ENCODE data around the gene MAPK12.

Gene MAPK12

DNA sequence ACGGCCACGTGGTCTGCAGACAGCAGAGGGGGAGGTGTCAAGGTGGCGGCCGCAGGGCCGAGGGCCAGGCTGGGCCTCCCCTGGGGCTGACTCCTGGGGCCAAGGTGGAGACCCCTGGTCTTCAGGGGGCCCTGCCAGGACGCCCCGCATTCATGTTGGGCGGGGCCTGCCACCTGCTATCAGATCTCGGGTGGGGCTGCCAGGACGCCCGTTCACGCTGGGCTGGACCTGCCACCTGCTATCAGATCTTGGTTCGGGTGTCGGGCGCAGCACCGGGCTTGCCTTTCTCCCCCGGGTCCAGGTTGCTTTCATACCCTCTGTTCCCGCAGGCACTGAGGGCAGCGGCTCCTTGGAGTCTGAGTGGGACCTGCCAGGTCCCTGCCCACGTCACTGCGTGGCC lies 24.8 kb upstream of the MAPK12 start:
- TF ChIP-seq, protein P1, sequence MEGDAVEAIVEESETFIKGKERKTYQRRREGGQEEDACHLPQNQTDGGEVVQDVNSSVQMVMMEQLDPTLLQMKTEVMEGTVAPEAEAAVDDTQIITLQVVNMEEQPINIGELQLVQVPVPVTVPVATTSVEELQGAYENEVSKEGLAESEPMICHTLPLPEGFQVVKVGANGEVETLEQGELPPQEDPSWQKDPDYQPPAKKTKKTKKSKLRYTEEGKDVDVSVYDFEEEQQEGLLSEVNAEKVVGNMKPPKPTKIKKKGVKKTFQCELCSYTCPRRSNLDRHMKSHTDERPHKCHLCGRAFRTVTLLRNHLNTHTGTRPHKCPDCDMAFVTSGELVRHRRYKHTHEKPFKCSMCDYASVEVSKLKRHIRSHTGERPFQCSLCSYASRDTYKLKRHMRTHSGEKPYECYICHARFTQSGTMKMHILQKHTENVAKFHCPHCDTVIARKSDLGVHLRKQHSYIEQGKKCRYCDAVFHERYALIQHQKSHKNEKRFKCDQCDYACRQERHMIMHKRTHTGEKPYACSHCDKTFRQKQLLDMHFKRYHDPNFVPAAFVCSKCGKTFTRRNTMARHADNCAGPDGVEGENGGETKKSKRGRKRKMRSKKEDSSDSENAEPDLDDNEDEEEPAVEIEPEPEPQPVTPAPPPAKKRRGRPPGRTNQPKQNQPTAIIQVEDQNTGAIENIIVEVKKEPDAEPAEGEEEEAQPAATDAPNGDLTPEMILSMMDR (IDR thresholded peaks at IDR 0.05; ENCODE audit: low read depth, low read length, missing control alignments), result no peak
- H3K4me3 ChIP-seq (ENCODE audit: low read depth, low read length), result no peak overlapping the region
- DNase-seq (ENCODE audit: low read depth), result no peak

DNA sequence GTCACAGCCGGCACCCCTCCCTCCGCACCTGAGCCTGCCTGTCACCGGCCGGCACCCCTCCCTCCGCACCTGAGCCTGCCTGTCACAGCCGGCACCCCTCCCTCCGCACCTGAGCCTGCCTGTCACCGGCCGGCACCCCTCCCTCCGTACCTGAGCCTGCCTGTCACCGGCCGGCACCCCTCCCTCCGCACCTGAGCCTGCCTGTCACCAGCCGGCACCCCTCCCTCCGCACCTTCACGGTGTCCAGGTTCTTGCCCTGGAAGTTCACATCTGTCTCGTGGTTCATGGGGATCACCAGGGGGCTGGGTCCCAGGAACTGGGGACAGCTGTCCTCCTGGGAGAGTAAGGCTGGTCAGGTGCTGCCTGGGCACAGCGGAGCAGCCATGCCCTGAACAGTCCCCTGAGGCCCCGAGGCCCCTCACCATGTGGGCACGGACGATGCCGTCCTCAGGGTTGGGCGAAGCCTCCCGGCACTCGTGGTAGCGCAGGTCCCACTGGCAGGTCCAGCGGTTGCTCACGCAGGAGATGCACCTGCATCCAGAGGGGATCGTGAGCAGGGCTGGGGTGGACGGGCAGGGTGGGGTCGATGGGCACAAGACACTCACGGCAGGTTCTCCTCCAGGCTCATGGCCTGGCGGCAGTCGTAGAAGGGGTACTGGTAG lies 24.2 kb upstream of the MAPK12 start:
- no peak for DNase-seq (ENCODE audit: low read depth)
- TF ChIP-seq, protein P1 (IDR thresholded peaks at IDR 0.05; ENCODE audit: low read depth, low read length, missing control alignments), result no peak
- no peak overlapping the region for H3K4me3 ChIP-seq (ENCODE audit: low read depth, low read length)

DNA sequence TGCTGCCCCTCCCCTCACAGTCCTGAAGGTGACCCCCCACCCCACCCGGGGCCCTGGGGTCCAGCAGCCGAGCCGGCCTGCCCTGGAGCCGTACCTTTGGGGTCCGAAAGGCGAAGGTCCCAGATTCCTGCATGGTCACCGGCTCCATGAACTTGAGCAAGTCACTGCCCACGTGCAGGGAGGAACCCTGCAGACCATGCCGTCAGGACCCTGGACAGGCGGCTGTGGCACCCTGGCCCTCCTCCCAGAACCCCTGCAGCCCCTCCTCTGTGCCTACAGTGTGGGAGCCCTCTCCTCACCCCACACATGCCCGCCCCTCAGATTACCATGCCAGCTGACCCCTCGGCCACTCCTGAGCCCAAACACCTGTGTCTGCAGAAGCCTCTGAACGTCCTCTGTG lies 23.0 kb upstream of the MAPK12 start:
- no peak overlapping the region for H3K4me3 ChIP-seq (ENCODE audit: low read depth, low read length)
- TF ChIP-seq, protein P1 (IDR thresholded peaks at IDR 0.05; ENCODE audit: low read depth, low read length, missing control alignments), result no peak
- DNase-seq (ENCODE audit: low read depth), result no peak

DNA sequence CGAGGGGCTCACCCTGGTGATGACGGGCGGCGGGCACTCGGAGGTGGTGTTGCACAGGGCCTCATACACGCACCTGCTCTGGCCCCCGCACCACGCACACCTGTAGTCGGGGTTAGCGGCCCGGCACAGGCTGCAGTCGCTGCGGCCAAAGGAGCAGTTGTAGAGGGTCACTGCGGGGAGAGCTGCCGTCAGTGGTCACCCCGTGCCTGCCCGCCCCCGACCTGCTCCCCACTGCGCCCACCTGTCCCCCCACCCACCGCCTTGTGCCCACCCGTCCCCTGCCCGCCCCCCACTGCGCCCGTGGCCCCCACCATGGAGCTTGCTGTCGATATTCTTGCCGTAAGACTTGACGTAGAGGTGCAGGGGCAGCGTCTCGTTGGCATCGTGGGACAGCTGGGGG lies 22.3 kb upstream of the MAPK12 start:
- H3K4me3 ChIP-seq (ENCODE audit: low read depth, low read length), result no peak overlapping the region
- TF ChIP-seq, protein P1 (IDR thresholded peaks at IDR 0.05; ENCODE audit: low read depth, low read length, missing control alignments), result no peak
- DNase-seq (ENCODE audit: low read depth), result no peak

DNA sequence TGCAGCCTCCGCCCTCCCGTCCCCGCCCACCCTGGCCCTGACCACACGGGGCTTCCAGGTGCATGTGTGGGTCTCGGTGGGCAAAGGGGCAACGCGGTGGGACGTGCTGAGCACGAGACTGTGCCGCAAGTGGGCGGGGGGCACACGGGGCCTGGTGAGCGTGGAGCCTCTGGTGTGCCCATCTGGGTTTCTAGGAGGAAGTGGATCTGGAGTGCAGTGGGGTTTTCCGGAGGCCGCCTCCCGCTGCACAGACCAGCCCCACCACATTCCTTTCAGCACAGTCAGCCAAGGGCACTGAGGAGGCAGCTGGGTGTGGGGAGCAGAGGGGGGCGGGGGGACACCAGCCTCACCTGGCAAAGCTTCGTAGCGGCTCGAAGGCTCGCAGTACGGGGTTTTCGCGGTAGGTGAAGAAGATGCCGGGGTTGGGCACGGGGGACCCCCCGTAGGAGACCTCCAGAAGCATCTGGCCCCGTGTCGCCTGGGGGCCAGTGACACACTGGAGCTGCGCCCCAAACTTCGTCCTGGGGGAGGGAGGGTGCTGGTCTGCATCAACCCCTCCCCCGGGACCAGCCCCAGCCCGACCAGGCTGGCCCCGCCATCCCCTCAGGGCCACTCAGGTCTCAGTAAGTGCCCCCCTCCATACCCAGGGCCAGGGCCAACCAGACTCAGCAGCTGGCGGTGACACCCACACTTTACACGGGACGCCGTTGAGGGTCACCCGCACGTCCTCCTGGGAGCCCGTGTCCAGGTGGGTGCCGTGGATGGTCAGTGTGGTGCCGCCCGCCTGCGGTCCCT lies 21.1 kb upstream of the MAPK12 start:
- TF ChIP-seq, protein P1 (IDR thresholded peaks at IDR 0.05; ENCODE audit: low read depth, low read length, missing control alignments), result no peak
- no peak overlapping the region for H3K4me3 ChIP-seq (ENCODE audit: low read depth, low read length)
- no peak for DNase-seq (ENCODE audit: low read depth)

DNA sequence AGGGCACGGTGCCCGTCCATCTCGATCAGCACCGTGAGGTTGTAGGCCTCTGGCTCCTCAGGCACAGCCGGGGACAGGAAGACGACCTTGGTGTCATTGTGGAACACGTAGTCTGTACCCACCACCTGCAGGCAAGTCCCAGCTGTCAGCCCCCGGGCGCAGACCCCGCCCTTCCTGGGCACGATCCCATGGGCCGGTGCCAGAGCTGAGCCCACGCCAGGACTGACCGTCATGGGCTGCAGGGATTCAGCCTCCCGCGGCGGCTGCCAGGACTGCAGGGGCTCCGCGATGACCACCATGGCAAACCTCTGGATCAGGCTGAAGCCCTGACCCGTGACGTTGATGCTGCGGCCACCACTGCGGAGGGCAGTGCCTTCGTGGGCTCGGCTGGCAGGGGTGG lies 20.5 kb upstream of the MAPK12 start:
- no peak for DNase-seq (ENCODE audit: low read depth)
- no peak overlapping the region for H3K4me3 ChIP-seq (ENCODE audit: low read depth, low read length)
- TF ChIP-seq, protein P1 (IDR thresholded peaks at IDR 0.05; ENCODE audit: low read depth, low read length, missing control alignments), result no peak

Data from GM12864 (cell line).